KMS-11 (cell line): ENCODE measurements around the gene POTEH.
"Not testable (repeated sequence)": the region's sequence is repeated elsewhere in the genome, so short reads cannot be mapped to it uniquely, and the experiment has no call there.

Experiments used
- H2AFZ ChIP-seq: fragments of 200-600 bp; sonication (generic); 2 replicates; pipeline ENCODE4 v1.6.1; 2016; ENCODE audit warnings: antibody characterized with exemption, mixed run types, low read depth
- H3K27ac ChIP-seq: fragments of 200-600 bp; sonication (generic); 2 replicates; pipeline ENCODE4 v1.6.1; 2016; ENCODE audit warnings: mild to moderate bottlenecking, mixed run types
- H3K27me3 ChIP-seq: fragments of 200-600 bp; sonication (generic); 2 replicates; pipeline ENCODE4 v1.6.1; 2017; ENCODE audit warnings: mild to moderate bottlenecking, low read depth, mixed run types, moderate library complexity; ENCODE audit not compliant: insufficient read depth
- H3K36me3 ChIP-seq: fragments of 200-600 bp; sonication (generic); 2 replicates; pipeline ENCODE4 v1.6.1; 2017; ENCODE audit warnings: mild to moderate bottlenecking, mixed run types; ENCODE audit not compliant: insufficient read depth
- H3K4me1 ChIP-seq: fragments of 200-600 bp; sonication (generic); 2 replicates; pipeline ENCODE4 v1.6.1; 2016; ENCODE audit warnings: mild to moderate bottlenecking, low read depth, mixed run types; ENCODE audit not compliant: poor library complexity, severe bottlenecking
- H3K4me2 ChIP-seq: fragments of 200-600 bp; sonication (generic); 2 replicates; pipeline ENCODE4 v1.7.0; 2016; ENCODE audit warnings: mild to moderate bottlenecking, mixed run types
- H3K4me3 ChIP-seq: fragments of 200-600 bp; sonication (generic); IDR thresholded peaks from 2 replicates; pipeline ENCODE4 v1.6.1; 2017; ENCODE audit warnings: low read depth, low read length, mixed read lengths; ENCODE audit not compliant: insufficient read depth
- H3K79me2 ChIP-seq: fragments of 200-600 bp; sonication (generic); 2 replicates; pipeline ENCODE4 v1.6.1; 2016; ENCODE audit warnings: low read depth, mixed run types; ENCODE audit not compliant: insufficient read depth
- H3K9ac ChIP-seq: fragments of 200-600 bp; sonication (generic); 2 replicates; pipeline ENCODE4 v1.6.1; 2016; ENCODE audit warnings: mild to moderate bottlenecking, mixed run types
- H4K20me1 ChIP-seq: fragments of 200-600 bp; sonication (generic); 2 replicates; pipeline ENCODE4 v1.6.1; 2016; ENCODE audit warnings: mild to moderate bottlenecking, mixed run types; ENCODE audit not compliant: insufficient read depth

Gene POTEH

DNA sequence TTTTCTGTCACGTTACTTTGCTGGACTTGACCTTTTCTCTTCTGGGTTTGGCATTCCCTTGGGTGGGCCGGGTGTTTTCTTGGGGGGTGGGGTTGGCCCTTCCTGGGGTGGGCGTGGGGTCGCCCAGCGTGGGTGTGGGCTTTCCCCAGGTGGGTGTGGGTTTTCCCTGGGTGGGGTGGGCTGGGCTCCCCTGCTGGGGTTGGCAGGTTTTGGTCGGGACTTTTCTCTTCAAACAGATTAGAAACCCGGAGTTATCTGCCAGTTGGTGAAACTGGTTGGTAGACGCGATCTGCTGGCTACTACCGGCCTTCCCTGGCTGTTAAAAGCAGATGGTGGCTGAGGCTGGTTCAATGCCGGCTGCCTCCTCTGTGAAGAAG, at the start of gene POTEH:
TSS of gene POTEH (plus strand) at position 278 of the 377 bp plus-strand sequence. CDS start at position 330, 52 bp downstream.
- H3K4me1 ChIP-seq, H4K20me1 ChIP-seq, H3K27ac ChIP-seq, H3K4me2 ChIP-seq, H3K36me3 ChIP-seq, H3K27me3 ChIP-seq, H3K79me2 ChIP-seq, H3K9ac ChIP-seq, H2AFZ ChIP-seq, H3K4me3 ChIP-seq: not testable (repeated sequence)

DNA sequence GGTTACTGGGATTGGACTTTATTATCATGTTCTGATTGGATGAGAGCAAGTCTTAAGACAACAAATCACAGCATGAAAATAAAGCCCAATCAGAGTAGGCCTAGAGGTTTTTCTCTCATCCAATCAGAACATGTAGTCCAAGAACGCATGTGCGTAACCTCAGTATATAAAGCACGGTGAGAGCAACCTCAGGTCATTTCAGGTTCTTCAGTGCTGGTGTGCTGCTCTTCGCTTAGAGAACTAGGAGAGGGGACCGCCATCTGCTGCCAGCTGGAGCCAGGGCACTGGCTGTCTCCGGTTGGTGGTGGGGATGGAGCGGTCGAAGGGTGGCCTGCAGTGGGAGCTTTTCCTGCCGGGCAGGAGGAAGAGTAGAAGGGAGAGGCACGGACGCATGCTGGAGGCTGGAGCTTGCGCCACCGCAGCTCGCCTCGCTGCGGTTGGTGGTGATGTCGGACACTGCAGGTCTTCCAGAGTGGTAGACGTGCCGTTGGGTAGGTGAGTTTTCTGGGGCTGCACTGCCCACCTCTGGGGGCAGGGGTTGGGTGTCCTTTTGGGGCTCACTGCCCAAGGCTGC, 47.5 kb upstream of the POTEH start:
- not testable (repeated sequence) for H3K4me2 ChIP-seq, H2AFZ ChIP-seq

GRCh38 chr22:15651954-15652353, 37.9 kb upstream of the POTEH start:
- H2AFZ ChIP-seq, H3K4me2 ChIP-seq, H3K79me2 ChIP-seq, H3K27ac ChIP-seq, H3K27me3 ChIP-seq, H3K4me1 ChIP-seq, H4K20me1 ChIP-seq, H3K4me3 ChIP-seq, H3K9ac ChIP-seq, H3K36me3 ChIP-seq: not testable (repeated sequence)

More for the DNA sequence above, 47.5 kb upstream of the POTEH start:
- H3K36me3 ChIP-seq, H3K9ac ChIP-seq, H3K79me2 ChIP-seq, H3K27ac ChIP-seq, H4K20me1 ChIP-seq, H3K4me3 ChIP-seq, H3K27me3 ChIP-seq, H3K4me1 ChIP-seq: not testable (repeated sequence)

GRCh38 chr22:15652738-15653137, 37.1 kb upstream of the POTEH start:
- H3K4me1 ChIP-seq = not testable (repeated sequence)

DNA sequence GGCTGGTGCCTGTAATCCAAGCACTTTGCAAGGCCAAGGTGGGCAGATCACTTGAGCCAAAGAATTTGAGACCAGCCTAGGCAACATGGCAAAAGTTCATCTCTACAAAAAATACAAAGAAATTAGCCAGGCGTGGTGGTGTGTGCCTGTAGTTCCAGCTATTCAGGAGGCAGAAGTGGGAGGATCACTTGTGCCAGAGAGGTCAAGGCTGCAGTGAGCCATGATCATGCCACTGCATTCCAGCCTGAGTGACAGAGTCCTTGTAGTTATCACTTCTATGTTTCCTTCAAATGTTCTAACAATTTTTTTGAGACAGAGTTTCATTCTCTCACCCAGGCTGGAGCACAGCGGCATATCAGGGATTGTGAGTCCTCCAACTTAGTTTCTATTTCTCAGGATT, 36.6 kb upstream of the POTEH start:
- H3K27me3 ChIP-seq, H2AFZ ChIP-seq, H3K4me2 ChIP-seq, H3K4me1 ChIP-seq, H3K4me3 ChIP-seq, H3K36me3 ChIP-seq, H3K27ac ChIP-seq, H3K79me2 ChIP-seq, H4K20me1 ChIP-seq, H3K9ac ChIP-seq: not testable (repeated sequence)

More at GRCh38 chr22:15652738-15653137, 37.1 kb upstream of the POTEH start:
- not testable (repeated sequence) for H3K4me2 ChIP-seq, H3K79me2 ChIP-seq, H3K36me3 ChIP-seq, H3K9ac ChIP-seq, H3K4me3 ChIP-seq, H3K27ac ChIP-seq, H2AFZ ChIP-seq, H3K27me3 ChIP-seq, H4K20me1 ChIP-seq

DNA sequence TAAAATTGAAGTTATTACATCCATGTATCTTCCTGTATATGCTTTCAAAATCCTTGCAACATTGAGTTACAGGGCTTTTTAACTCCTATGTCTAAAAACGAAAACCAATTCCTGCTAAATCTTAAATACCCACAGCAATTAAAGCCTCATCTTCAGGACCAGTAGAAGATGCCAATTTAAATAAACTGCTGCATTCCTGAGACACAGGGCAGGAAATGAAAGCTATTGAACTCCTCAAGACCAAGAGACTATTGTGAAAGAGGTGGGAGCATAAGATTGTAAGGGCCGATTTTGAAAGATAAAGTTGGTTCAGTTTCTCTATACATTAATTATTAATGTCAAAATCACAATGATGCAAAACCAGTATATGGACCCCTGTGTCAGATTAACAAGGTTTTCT, 28.7 kb upstream of the POTEH start:
- not testable (repeated sequence) for H3K4me1 ChIP-seq, H3K36me3 ChIP-seq, H3K27ac ChIP-seq, H3K79me2 ChIP-seq, H4K20me1 ChIP-seq, H2AFZ ChIP-seq, H3K27me3 ChIP-seq, H3K9ac ChIP-seq, H3K4me3 ChIP-seq, H3K4me2 ChIP-seq

DNA sequence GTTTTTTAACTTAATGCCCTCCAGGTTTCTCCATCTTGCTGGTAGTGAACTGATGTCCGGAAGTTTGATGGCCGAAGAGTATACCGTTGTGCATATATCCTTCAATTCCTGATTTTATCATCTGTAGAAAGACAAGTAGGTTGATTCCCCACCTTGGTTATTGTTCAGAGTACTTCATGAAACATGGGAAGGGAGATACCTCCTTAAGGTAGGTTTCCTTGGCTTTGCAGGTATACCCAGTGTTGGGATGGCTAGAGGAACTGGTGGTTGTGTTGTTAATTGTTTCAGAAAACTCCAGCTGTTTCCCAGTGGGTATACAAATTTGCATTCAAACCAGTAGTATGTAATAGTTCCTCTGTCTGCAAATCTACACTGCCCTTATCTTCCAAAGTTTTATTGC, 25.1 kb upstream of the POTEH start:
- not testable (repeated sequence) for H2AFZ ChIP-seq, H3K27me3 ChIP-seq, H4K20me1 ChIP-seq, H3K79me2 ChIP-seq, H3K4me1 ChIP-seq, H3K27ac ChIP-seq, H3K4me3 ChIP-seq, H3K36me3 ChIP-seq, H3K4me2 ChIP-seq, H3K9ac ChIP-seq

- H3K36me3 ChIP-seq, H3K9ac ChIP-seq, H3K27ac ChIP-seq, H3K4me3 ChIP-seq, H3K27me3 ChIP-seq, H3K4me1 ChIP-seq, H3K4me2 ChIP-seq, H2AFZ ChIP-seq, H4K20me1 ChIP-seq, H3K79me2 ChIP-seq: not testable (repeated sequence)
Measured at GRCh38 chr22:15665478-15665877, 24.3 kb upstream of the POTEH start.

DNA sequence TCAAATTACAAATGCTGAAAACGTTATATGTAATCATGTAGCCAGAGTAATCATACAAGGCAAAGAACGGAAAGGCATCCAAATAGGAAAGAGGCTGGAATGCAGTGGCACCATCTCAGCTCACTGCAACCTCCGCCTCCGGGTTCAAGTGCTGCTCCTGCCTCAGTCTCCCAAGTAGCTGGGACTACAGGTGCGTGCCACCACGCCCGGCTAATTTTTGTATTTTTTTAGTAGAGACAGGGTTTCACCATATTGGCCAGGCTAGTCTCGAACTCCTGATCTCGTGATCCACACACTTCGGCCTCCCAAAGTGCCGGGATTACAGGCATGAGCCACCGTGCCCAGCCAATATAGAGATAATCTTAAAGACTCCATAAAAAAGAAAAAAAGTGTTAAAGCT, 20.4 kb upstream of the POTEH start:
- not testable (repeated sequence) for H3K4me3 ChIP-seq, H2AFZ ChIP-seq, H3K36me3 ChIP-seq, H3K4me2 ChIP-seq, H3K27ac ChIP-seq, H3K79me2 ChIP-seq, H3K9ac ChIP-seq, H3K4me1 ChIP-seq, H3K27me3 ChIP-seq, H4K20me1 ChIP-seq

DNA sequence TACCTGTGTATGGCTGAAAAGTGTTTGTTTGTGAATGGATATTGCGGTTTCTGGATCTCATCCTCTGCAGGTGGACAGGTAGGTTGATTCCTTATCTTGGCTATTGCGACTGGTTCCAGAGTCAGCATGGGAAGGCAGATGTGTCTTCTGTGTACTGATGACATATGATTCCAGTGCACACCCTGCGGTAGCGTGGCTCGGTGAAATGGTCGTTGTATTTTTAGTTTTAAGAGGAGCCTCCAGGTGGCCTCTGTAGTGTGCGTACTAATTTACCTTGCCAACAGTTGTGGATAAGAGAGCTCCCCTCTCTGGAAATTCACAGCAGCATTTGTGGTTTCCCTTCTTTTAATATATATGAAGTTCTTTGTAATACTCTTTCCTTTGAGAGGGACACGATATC, 10.1 kb upstream of the POTEH start:
- not testable (repeated sequence) for H3K79me2 ChIP-seq, H3K36me3 ChIP-seq, H4K20me1 ChIP-seq, H3K9ac ChIP-seq, H3K27ac ChIP-seq, H2AFZ ChIP-seq, H3K27me3 ChIP-seq, H3K4me3 ChIP-seq, H3K4me2 ChIP-seq, H3K4me1 ChIP-seq

DNA sequence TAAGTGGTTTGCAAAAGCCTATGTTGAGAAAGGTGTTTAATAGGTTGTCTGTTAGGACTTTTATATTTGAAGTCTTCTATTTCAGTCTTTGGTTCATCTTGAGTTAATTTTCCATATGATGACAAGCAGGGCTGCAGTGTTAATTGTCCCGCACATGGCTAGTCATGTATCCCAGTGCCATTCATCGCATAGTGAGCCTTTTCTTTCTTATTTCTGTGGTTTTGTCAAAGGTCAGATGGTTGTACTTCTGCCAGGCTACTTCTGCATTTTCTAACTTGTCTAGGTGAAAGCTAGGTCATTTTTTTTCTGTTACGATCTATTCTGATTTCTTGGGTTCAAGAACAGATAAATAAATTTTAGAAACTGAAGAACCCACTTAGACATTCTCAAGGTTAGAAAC, 5.7 kb upstream of the POTEH start:
- H3K9ac ChIP-seq, H3K79me2 ChIP-seq, H2AFZ ChIP-seq, H3K4me1 ChIP-seq, H3K27me3 ChIP-seq, H3K4me3 ChIP-seq, H4K20me1 ChIP-seq, H3K27ac ChIP-seq, H3K36me3 ChIP-seq, H3K4me2 ChIP-seq: not testable (repeated sequence)
